KBM-7 (cell line): Measurements from ENCODE around the gene THBS4.
"Not testable (repeated sequence)": the region's sequence is repeated elsewhere in the genome, so short reads cannot be mapped to it uniquely, and the experiment has no call there.

Source experiments
- DNase-seq: peaks from one replicate; pipeline ENCODE4 v3.0.0-alpha.2; 2015
- in situ Hi-C: fragments of 300-500 bp; cut with MboI; formaldehyde crosslinking; loops from 2 replicates; pipeline ENCODE4 v1.14.3; 2020; ENCODE audit warnings: low sequenced_read_pairs, low pct_unique_long_range_greater_than_20kb, mixed read lengths

The THBS4 gene

DNA sequence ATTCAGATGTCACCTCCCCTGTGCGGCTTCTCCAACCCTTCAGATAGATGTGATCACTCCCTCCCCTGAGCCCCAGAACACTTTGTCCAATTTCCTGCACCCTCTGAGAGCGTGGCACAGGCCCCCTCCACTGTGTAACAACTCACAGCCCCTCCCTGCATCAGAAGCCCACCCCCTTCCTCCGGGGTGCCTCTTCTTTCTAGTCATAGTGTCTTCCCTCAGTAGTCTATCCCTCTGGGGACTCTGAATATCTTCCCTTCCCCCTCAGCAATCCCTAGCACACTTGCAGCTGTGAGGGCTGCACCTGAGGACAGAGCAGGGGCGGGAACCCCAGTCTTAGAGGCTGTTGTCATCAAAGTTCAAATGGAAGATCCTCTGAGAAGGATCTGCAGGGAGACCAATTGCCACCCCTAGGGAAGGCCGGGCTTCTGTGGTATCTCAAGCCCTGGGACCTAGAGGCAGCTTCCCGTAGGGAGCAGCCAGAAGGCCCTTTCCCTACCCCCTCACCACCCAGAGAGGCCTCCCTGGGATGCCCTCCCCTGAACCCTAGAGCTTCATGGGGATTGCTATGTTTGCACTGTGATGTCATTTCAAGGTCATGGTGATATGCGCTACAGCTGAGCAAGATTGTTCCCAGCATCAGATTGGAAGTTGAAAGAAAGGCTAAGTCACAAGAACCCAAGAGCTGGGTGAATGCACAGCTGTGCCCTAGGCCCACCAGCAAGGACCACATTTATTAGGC lies 70.7 kb downstream of the THBS4 start:
- no peak for DNase-seq
- in situ Hi-C loops = loop anchor here (25.0 kb wide), 1 partner anchor 156 kb away; the partner anchor contains the start of gene SERINC5

DNA sequence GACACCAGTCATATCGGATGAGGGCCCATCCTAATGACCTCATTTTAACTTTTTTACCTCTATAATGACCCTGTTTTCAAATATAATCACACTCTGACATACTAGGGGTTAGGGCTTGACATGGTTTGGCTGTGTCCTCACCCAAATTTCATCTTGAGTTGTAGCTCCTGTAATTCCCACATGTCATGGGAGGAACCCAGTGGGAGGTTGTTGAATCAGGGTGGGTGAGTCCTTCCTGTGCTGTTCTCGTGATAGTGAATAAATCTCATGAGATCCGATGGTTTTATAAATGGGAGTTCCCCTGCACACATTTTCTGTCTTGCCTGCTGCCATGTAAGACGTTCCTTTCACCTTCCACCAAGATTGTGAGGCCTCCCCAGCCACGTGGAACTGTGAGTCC lies 71.8 kb downstream of the THBS4 start:
- DNase-seq = no peak

DNA sequence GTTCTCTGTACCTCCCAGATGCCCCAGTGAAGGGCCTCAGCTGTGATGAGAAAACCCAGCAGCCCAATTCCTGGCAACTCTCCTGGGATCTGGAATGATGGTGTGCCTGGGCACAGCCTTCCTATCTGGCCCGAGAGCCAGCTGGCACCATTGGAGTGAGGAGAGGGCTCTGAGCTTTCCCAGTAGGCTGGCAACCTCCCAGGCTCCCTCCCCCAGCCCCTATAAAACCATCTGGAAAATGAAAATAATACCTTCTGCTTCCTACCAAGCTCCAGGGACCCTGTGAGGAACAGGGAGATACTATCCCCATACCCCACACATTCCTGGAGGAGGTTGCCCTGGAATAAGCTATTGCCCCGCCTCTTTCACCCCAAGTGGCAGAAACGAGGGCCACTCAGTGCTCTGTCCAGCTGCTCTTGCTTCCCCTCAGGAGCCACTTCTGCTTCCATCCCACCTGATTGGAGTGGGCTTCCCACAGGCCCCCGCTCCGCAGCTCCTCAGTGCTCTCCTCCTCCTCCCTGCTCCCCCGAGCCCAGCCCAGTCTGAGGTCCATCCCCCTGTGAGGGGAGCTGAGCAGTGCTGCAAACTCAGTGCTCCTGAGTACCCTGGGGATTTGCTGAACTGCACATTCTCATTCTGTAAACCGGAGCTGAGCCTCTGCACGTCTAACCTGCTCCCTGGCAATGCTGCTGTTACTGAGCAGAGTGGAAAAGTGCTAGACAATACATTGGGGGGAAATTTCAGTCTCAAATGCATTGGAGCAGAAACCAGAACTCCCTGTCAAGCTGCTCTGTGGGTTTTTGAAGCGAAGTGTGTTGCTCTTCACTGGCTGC lies 74.7 kb downstream of the THBS4 start:
- in situ Hi-C loops = loop anchor here (25.0 kb wide), 1 partner anchor 152 kb away; the partner anchor contains the start of gene SERINC5
- no peak for DNase-seq

More for the DNA sequence above, 71.8 kb downstream of the THBS4 start:
- in situ Hi-C loops = loop anchor here (25.0 kb wide), 1 partner anchor 155 kb away; the partner anchor contains the start of gene SERINC5

DNA sequence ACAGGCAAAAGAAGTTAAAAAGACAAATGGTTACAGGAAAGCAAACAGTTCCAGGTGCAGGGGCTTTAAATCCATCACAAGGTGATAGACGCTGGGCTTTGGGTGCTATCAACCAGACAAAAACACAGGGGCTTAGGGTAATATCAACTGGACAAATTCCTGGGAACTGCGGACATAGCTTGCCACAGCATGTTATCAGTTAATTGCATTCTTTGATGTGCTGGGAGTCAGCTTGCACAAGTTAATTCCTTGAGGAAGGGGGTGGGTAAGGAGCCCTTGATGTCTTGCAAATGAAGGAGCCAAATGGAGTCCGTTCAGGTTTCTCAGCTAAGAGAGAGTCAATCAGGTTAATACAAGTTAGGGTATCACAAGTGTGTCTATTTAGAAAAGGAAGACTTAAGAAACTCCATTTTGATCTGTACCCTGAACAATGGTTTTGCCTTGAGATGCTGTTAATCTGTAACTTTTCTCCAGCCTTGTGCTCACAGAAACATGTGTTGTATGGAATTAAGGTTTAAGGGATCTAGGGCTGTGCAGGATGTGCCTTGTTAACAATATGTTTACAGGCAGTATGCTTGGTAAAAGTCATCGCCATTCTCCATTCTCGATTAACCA lies 76.3 kb downstream of the THBS4 start:
- DNase-seq = not testable (repeated sequence)
- in situ Hi-C loops = loop anchor here (25.0 kb wide), 1 partner anchor 151 kb away; the partner anchor contains the start of gene SERINC5

DNA sequence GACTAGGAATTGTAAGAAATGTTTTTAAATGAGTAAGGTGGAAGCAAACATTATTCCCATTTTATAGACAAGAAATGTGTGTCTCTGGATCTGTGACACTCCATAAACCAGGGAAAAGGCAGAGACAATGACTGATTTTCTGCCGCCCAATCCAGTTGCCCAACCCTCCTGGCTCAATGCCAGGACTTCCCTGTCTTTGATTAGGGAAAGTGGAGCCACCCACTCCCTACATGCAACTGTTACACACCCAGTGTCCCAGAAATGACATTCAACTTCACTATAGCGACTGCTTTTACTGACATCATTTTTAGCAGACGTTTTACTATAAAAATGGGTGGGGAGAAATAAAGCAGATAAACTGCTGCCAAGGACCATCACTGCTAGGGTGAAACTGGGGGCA lies 79.7 kb downstream of the THBS4 start:
- no peak for DNase-seq
- in situ Hi-C loops = loop anchor here (25.0 kb wide), 1 partner anchor 147 kb away; the partner anchor contains the start of gene SERINC5

DNA sequence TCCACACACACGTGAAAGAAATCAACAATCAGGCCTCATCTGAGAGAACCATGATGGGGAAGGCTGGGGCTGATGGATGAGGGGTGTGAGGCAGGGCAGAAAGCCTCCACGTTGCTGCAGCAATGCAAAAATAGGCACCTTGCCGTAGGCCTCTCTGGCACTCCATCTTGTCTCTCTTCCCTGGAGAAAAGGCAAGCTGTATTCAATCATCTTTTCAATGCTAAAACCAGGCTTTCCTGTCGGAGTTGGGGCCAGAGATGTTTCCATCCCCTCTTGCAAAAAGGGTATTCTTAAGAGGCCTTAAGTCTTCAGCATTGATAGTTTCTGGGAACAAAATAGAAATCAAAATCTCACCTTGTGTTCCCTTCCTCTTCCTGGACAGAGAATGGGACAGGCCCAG lies 80.9 kb downstream of the THBS4 start:
- in situ Hi-C loops = loop anchor here (25.0 kb wide), 1 partner anchor 146 kb away; the partner anchor contains the start of gene SERINC5

DNA sequence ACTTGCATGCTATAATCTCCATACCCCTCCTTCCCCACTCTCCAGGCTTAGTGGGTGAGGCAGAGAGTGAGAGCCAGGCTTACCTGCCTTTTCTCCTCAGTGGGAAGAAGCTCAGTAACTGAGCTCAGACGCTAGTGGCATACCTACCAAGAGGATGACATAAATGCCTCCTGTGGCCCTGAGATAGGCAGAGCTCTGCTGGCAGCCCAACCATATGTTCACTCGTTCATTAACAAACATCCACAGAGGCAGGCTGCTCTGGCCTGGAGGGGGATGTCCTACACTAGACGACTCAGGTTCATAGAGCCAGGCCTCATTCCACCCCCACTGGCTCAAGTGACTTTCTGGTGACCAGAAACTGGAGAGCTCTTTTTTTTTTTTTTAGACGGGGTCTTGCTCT lies 81.3 kb downstream of the THBS4 start:
- in situ Hi-C loops = loop anchor here (25.0 kb wide), 1 partner anchor 146 kb away; the partner anchor contains the start of gene SERINC5
- DNase-seq = no peak

More for the DNA sequence above, 80.9 kb downstream of the THBS4 start:
- no peak for DNase-seq

DNA sequence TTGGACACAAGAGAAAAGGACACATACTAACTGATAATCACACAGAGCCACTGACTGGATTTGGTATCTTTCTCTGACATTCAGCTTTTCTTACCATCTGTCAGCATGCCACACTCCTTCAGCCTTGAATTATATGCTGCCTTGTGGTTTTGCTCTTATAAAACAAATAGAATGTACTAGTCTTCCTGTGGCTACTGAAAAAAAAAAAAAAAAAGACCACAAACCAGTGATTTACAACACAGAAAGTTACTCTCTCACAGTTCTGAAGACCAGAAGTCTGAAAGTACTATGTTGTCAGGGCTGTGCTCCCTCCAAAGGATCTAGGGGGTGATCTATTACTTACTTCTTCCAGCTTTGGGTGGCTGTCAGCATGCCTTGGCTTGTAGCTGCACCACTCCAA lies 82.3 kb downstream of the THBS4 start:
- DNase-seq = no peak
- in situ Hi-C loops = loop anchor here (25.0 kb wide), 1 partner anchor 145 kb away; the partner anchor contains the start of gene SERINC5

DNA sequence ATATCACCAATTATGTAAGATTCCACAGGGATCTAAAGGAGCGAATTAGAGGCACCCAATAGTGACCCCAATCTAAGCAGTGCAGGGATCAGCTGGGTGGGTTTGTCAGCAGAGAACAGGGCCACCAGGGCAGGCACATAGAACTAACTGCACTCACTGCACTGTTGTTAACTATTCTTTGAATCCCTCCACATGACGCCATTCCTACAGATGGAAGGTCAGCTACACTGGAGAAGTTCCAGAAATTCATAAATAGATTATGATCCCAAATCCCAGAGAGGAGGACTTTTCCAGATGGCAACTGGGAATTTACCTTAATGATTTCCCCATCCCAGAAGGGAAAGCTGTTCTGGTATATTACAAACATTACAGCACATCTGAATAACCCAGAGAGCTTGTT lies 84.2 kb downstream of the THBS4 start:
- in situ Hi-C loops = loop anchor here (25.0 kb wide), 1 partner anchor 143 kb away; the partner anchor contains the start of gene SERINC5
- no peak for DNase-seq

DNA sequence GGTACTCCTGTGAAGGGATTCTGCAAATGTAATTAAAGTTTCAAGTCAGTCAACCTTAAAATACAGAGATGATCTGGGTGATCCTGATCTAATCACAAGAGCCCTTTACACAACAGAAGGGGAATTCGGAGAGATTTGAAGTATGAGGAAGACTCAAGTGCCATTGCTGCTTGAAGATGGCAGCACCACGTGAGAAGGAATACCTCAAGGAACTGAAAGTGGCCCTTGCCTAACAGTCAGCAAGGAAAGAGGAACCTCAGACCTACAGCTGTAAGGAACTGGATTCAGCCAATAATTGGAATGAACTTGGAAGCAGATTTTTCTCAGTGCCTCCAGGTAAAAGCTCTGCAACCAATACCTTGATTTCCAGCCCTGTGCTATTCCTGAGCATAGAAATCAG lies 87.4 kb downstream of the THBS4 start:
- in situ Hi-C loops = loop anchor here (25.0 kb wide), 1 partner anchor 140 kb away; the partner anchor contains the start of gene SERINC5
- DNase-seq = peak; percentile 51

DNA sequence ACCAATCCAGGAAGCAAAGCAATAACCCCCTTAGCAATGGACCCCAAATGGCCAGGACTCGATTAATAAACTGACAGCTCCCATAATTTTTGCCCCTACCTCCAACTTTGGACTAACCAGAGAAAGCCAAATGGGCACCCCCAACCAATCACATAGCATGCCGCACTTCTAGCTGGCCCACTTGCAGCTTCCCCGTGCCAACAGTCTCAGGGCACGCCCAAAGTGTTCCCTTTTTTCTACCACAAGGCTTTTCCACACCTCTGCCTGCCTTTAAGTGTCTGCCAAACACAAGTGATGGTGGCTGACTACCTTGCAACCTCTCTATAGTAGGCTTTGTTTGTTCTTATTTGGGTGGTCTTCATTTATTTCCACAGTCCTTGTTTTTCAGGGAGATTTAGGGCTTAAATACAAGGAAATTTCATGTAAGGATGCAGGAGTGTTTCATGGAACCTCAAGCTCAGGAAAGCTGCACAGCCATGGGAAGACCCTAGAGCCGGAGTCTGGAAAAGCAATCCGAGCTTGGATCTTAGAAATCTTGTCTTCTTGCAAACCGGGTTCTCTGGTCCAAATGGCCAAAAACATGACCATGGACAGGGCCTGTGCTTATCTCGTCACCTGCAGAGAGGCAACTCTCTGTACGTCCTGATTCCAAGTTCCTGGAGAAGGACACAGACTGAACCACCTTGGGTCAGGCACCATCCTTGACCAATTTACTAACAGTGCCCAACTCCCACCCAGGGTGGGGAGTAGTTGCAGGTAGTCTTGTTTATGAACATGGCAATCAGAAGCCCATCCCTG lies 89.2 kb downstream of the THBS4 start:
- in situ Hi-C loops = loop anchor here (25.0 kb wide), 1 partner anchor 138 kb away; the partner anchor contains the start of gene SERINC5
- no peak for DNase-seq

DNA sequence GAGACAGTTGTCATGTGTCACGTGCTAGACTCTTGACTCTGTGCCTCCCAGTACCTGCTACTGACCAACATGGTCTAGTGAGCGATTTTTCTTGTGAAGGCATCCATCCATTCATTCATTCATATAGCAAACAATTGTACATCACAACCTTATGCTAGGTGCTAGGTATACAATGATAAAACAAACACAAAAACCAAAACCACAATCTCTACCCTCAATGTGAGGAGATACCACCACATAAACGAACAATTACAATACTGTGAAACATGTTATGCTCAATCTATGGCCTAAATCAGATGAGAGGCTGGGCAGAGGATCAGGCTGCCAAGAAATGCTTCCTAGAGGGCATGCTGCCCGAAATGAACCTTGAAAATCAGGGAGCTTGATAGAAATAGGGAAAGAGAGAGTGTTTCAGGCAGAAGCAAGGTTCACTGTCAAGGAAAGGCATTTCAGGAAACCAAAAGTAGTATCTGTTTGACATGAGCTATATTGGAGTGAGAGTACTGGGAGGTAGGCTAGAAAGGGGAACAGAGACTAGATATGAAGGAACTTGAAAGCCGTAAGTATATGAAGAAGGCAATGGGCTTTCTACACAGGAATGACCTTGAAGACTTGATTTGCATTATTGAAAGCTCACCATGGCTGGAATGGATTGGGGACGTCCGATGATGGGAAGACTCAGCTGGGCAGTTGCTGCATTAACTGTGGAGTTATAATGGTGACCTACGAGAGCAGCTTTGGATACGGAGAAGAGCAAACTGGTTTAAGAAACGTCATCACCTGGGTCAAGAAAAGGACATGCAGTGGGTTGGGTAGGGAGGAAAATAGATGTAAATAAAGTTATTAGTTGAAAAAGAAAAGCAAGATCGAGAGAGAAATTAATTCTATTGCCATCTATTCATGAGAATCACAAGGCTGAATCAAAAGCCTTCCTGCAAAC lies 90.1 kb downstream of the THBS4 start:
- DNase-seq = no peak
- in situ Hi-C loops = no loop called here

DNA sequence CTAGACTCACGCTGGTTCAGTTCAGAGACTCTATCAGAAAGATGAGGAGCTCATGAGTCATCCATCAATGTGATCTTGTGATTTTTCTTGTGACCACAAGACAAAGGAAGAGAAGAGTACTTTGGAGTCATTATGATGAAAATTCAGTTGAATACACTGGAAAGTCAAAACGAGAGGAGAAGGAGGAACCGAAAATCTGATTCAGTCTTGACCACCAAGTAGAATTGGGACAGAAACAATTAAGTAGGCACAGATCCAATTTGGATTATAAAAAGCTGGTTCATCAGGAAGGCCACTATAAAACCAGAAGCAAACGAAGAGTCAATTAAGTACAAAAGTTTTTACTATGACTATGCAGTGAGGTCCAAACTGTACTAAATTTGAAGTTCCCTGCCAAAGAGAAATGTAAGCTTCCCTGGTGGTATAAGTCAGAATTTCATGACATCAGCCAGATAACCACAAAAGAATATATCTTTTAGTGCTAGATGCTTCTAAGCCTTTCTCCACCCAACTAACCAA lies 90.9 kb downstream of the THBS4 start:
- DNase-seq = peak; percentile 51
- in situ Hi-C loops = no loop called here

DNA sequence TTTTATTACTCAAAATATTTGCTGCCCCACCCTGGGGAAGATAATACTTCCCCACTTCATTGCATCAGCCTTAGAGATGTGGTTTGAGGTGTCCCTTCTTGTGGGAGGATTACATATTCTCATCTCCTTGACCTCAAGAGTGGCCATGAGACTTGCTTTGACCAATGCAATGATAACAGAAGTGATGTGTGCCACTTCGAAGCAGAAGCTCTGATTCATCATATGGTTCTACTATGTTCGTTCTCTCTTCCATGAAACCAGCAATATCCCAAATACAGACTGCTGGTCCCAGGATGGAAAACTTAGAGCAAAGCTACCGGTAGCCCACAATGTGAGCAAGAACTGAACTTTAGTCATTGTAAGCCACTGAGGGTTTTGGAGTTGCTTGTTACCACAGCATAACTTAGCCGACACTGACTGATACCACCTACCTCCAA lies 92.0 kb downstream of the THBS4 start:
- in situ Hi-C loops = no loop called here
- peak; percentile 58 for DNase-seq

DNA sequence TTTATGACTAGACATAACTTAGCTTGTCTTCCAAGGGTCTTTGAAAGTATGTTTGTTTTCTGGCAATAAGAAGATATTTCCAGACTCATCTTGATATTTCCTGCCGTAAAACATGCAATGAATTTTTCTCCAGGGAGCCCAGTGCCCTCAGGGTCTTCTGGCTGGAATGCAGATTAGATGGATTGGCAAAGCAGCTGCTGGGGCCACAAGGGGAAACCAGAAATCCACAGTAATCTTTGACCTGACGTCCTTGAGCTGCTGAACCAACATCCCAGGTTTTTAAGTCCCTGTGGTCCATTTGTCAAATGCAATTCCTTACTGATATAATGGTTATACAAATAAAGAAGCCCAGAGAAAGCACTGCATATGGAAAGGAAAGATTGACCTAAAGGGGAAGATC lies 93.0 kb downstream of the THBS4 start:
- in situ Hi-C loops = no loop called here
- DNase-seq = no peak

DNA sequence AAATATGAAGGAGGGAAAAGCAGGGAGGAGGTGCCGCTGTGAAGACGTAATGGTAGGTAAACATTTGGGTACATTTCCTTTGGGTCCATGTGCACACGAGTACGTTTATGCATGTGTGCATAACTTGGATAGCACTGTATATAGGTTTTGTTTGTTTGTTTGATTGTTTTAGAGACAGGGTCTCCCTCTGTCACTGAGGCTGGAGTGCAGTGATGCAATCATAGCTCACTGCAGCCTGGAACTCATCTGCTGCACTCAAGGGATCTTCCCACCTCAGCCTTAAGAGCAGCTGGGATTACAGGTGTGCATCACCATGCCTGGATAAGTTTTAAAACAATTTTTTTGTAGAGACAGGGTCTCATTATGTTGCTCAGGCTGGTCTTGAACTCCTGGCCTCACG lies 94.0 kb downstream of the THBS4 start:
- no peak for DNase-seq

More for the DNA sequence above, 94.0 kb downstream of the THBS4 start:
- in situ Hi-C loops = no loop called here
